ENCODE measurements around the gene CCDC141.

CCDC141 gene

GRCh38 chr2:178829299-178829960 is 220.5 kb downstream of the CCDC141 start:
- DNase-seq (ENCODE audit: low read depth) = no peak

- DNase-seq (ENCODE audit: low read depth) = no peak
Observed at GRCh38 chr2:178828486-178828881, 221.5 kb downstream of the CCDC141 start.

- no peak for DNase-seq (ENCODE audit: low read depth)
Observed at GRCh38 chr2:178827739-178828485, 222.0 kb downstream of the CCDC141 start.

GRCh38 chr2:178827111-178827510 is 222.8 kb downstream of the CCDC141 start:
- DNase-seq (ENCODE audit: low read depth) = no peak

DNA sequence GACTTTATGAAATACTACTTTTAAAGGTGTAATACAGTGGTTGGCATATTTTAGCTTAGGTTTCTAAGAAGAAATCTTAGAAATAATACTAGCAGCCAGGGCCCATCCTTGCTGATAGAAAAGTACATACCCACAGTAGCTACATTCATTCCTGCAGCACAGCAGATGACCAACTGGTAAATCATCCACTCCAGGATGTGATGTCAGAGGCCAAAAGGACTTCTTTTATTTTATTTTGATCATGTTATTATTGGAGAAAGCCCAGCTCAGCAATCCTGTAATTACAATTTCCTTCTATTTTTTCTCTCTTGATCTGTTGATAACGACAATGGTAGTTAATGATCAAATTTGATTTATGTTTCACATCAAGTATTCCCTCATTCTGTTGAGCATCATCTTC is 224.8 kb downstream of the CCDC141 start:
- DNase-seq (ENCODE audit: low read depth) = no peak

DNA sequence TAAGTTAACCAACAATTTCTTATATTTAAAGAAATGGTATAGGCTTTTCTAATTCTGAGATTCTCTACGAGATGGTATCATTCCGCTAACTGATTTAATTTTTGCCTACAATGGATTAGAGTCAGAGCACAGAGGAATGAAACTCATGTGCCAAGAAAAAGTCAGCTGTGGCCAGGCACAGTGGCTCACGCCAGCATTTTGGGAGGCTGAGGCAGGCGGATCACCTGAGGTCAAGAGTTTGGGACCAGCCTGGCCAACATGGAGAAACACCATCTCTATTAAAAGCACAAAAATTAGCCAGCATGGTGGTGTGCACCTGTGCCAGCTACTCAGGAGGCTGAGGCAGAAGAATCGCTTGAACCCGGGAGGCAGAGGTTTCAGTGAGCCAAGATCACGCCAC is 225.8 kb downstream of the CCDC141 start:
- no peak for DNase-seq (ENCODE audit: low read depth)

DNA sequence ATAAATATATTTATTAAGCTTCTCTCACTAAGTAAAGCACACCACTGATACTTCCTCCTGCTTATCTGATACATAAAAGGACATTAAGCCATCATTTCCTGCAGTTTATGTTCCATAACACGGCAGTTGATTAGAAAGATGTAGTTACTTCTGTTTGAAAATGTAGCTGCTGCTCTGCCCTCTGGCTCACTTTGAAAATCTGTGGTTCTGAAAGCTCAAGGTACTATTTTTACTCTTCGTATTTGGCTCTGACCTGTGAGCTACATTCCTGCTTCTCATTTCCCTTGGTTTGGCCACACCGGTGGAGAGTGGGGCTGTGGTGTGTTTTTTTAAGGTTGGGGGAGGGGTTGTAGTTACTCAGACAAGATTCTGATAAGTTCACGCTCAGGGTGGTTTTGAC is 229.9 kb downstream of the CCDC141 start:
- no peak for DNase-seq (ENCODE audit: low read depth)

DNA sequence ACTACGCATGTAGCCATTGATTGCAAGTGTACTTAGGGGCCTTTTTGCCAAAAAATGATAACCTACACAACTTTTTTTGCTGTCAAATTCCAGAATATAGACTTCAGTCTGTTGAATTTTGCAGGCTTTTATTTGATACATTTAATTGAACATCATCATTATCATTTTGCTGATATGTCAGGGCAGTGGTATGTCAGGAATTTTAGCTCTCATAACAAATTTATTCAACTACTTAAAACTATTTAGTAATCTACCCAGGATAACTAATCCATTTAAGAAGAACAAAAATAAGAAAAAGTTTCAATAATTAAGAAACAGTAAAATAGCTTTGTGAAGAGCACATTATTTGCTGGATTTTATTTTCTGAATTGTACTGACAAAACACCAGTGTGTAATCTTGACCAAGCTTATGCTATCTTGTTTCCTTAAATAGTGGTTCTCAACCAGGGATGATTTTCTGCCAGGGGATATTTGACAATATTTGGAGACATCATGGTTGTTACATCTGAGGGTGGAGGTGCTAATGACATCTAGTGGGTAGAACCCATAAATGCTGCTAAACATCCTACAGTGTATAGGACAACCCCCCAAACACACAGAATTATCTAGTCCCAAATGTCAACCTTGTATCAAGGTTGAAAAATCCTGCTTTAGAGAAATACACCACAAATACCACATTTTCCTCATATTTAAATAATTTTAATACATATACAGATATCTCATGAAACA is 230.6 kb downstream of the CCDC141 start:
- no peak for DNase-seq (ENCODE audit: low read depth)

DNA sequence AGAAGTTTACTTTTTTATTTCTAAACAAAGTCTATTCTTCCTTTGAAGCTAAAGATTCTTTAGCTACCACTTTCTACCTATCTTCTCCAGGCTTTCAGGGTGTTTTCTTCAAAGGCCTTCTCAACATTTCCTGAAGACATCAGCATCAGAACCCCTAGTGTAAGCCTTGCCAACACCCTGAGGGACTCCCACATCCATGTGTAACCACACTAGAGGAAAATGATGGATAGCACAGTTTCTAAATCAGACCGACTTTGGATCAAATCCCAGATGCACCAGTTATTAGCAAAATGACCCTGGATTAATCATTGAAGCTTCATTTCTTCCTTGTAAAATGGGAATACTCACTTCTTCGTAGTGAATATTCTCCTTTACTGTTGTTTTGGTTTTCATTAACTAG is 238.0 kb downstream of the CCDC141 start:
- no peak for DNase-seq (ENCODE audit: low read depth)

- DNase-seq (ENCODE audit: low read depth) = no peak
Observed at GRCh38 chr2:178811045-178811444, 238.9 kb downstream of the CCDC141 start.

DNA sequence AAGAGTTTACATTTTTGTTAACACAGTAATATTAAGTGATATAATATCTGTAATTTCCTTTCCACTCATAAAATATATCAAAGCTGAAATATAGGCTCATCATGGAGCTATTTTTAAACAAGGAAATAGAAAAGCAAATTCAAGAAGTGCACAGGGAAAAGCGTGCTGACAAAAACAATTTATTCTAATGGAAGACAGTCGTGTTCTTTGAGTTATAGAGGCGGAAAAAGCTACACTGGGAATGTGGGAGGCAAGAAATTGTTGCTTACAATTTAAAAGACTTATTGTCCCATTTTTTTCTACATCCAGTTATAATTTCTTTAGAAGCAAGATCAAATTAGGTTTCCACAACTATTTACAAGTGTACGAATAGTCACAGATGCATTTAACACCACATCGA is 239.5 kb downstream of the CCDC141 start:
- no peak for DNase-seq (ENCODE audit: low read depth)

- DNase-seq (ENCODE audit: low read depth) = no peak
Observed at GRCh38 chr2:178807227-178808008, 242.5 kb downstream of the CCDC141 start, which contains the start of gene TTN. Gene TTN (minus strand): TSS chr2:178807423. CDS start chr2:178804642, 2,781 bp downstream.

- no peak for DNase-seq (ENCODE audit: low read depth)
Observed at GRCh38 chr2:178806543-178806942, 243.4 kb downstream of the CCDC141 start.

GRCh38 chr2:178805457-178805856 is 244.5 kb downstream of the CCDC141 start:
- DNase-seq (ENCODE audit: low read depth) = no peak

GRCh38 chr2:178804791-178805190 is 245.1 kb downstream of the CCDC141 start:
- DNase-seq (ENCODE audit: low read depth) = no peak

GRCh38 chr2:178800510-178800909 is 249.4 kb downstream of the CCDC141 start:
- DNase-seq (ENCODE audit: low read depth) = no peak

- no peak for DNase-seq (ENCODE audit: low read depth)
Observed at GRCh38 chr2:178799305-178799704, 250.6 kb downstream of the CCDC141 start.

- DNase-seq (ENCODE audit: low read depth) = no peak
Observed at GRCh38 chr2:178796079-178796677, 253.8 kb downstream of the CCDC141 start.

GRCh38 chr2:178787934-178788333 is 262.0 kb downstream of the CCDC141 start:
- DNase-seq (ENCODE audit: low read depth) = no peak

DNA sequence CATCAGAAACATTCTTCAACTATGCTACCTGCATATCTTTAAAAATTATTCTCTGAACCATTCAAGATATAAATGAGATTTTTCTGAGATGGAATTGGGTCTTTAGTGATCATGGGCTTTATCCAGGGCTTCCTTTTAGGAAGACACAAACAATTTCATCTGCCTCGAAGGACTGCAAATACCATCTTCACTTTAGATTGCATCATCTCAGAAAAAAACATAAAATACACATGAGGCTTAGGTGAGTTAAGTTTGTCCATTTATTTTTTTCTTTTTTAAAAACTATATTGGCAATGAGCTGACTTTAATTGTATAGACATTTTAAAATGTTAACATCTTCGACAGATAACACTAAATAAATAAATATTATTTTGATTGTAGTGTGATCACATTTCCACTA is 262.8 kb downstream of the CCDC141 start:
- no peak for DNase-seq (ENCODE audit: low read depth)

DNA sequence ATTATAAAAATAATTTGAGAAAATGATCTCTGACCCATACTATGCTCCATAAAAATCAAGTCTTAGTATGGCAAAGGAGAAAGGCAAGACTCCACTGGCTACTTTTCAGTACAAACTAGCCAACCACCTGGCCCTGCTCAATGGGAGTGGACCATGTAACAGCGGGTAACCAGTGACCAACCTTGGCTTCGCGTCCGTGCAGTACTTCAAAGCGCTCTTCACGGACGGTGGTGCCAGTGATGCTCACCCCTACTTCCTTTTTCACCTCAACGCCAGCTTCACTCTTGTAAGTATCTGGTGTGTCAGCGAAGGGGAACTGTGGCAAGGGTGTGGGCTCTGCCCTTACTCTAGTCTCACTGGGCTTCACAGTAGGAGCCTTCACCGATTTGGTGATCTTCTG is 266.0 kb downstream of the CCDC141 start:
- DNase-seq (ENCODE audit: low read depth) = no peak

DNA sequence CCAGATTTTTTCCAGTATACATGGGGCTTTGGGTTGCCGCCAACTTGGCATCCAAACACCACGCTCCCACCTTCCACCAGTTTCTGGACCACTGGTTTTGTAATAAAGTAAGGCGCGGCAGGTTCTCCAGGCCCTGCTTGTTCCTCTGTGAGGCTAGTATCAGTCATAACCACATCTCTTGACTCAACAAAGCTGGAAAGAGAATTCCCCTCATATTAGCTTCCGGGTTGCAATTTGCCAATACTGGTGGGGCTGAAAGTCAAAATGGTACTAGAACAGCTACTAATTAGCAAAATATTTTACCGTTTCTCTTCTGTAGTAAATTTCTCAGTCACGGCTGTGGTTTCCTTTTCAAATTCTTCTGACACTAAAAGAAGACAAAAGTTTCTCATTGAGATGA is 267.7 kb downstream of the CCDC141 start:
- no peak for DNase-seq (ENCODE audit: low read depth)
